Stimulated activated CD8-positive, alpha-beta memory T cell treated with anti-CD3 and anti-CD28 coated beads, Interleukin-15, amount 100 ng/mL, for 4 hours (primary cell): ENCODE measurements around the gene CACNA1I.

Experiments
- DNase-seq, 2 donors: peaks; one replicate each; pipeline ENCODE4 v3.0.0-alpha.2; 2020; ENCODE audit warnings: low read depth in 2 of 2

Gene CACNA1I

GRCh38 chr22:39625569-39626537 lies 55.3 kb downstream of the CACNA1I start:
- no peak for DNase-seq

GRCh38 chr22:39627208-39627607 lies 56.7 kb downstream of the CACNA1I start:
- no peak for DNase-seq

GRCh38 chr22:39627865-39628562 lies 57.5 kb downstream of the CACNA1I start:
- DNase-seq = no peak

- DNase-seq = no peak
Observed at GRCh38 chr22:39628563-39629080, 58.1 kb downstream of the CACNA1I start.

DNA sequence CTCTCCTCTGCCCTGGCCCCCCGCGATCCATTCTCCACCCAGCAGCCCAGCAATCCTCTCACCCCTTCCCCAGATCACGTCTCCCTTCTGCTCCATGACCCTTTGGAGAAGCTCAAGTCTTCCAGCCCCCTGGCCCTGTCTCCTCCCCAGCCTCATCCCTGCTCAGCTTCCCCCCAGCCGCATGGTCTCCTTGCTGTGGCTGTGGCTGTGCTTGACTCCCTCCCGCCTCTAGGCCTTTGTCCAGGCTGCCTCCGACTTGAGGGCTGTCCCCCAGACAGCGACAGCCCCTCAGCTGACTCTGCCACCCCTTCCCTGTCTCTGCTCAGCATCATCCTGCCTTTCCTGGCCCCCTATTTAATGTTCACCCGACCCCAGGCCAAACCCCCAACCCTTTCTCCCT lies 59.3 kb downstream of the CACNA1I start:
- no peak for DNase-seq

- no peak for DNase-seq
Observed at GRCh38 chr22:39630721-39631120, 60.2 kb downstream of the CACNA1I start.

- DNase-seq = no peak
Observed at GRCh38 chr22:39631381-39632286, 61.1 kb downstream of the CACNA1I start.

DNA sequence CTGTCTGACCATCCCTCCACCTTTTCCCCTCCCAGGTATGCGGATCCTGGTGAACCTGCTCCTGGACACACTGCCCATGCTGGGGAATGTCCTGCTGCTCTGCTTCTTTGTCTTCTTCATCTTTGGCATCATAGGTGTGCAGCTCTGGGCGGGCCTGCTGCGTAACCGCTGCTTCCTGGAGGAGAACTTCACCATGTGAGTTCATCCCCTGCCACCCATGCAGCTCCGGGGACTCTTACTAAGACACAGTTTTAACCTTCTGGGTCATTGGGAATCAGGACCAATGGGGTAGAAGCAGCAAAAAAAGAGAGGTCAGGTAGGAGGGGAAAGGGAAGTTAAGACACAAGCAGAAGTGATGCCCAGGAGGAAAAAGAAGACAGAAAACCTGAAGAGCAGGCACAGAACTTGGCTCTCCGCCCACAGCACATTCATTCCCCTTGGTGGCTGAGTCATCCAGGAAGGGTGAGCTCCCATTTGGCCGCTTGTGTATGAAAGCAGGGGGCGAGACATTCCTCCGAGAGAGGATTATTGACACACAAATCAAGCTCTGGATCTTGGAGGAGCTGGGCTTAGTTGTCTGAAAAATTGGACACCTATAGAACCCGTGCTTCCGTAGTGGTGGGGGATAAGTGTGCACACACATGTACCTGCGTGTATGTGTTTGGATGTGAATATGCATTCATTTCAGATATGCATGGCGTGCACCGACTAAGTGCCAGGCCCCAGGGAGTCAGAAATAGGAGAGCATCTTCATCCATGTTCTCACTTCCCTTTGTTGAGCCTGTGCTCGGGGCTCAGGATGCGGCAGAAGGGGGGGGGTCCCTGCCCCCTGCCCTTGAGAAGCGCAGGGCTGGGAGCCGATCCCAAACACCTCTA lies 64.2 kb downstream of the CACNA1I start:
- DNase-seq = no peak

GRCh38 chr22:39635719-39636118 lies 65.2 kb downstream of the CACNA1I start:
- DNase-seq = no peak

DNA sequence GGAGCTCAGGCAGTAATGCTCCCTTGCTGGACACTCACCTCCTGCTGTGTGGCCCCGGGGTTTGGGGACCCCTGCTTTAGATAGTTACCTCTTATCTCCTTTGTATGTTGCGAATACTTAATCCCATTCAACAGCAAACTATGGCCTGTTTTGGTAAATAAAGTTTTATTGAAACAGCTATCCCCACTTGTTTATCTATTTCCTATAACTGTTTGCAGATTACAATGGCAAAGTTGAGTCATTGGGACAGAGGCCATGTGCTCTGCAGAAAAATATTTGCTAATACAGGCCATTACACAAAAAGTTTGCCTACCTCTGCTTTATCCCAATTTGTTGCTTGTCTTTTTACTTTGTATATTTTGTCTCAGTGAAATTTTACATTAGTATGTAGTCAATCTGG lies 68.4 kb downstream of the CACNA1I start:
- no peak for DNase-seq

DNA sequence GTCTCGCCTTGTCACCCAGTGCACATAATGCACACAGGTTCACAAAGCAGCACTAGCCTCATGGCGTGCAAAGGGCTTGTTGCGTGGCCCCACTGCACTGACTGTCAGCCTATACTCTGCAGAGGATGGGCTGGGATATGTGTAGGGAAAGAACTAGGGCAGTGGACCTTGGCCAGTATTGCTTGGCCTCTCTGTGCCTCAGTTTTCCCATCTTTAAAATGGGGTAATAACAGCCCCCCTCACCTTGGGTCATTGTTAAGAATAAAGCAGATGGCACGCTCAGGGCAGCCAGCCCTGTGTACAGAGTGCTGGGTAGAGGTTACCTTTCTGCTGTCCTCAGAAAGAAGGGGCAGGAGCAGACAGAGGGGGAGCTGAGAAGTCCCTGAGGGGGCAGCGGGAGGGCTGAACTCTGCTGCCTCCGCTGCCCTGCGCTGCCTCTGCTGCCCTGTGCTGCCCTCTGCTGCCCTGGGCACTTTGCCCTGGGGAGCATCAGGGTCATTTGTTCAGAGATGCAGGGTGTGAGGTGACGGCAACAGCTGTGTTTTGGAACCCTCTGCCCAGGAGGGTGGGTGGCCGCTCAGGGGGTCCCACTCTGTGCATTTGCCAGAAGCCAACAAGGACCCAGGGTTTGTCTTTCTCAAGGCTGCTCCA lies 71.2 kb downstream of the CACNA1I start:
- DNase-seq = no peak

- DNase-seq = no peak
Observed at GRCh38 chr22:39643311-39644083, 72.9 kb downstream of the CACNA1I start.

GRCh38 chr22:39645532-39645931 lies 75.0 kb downstream of the CACNA1I start:
- DNase-seq = no peak

DNA sequence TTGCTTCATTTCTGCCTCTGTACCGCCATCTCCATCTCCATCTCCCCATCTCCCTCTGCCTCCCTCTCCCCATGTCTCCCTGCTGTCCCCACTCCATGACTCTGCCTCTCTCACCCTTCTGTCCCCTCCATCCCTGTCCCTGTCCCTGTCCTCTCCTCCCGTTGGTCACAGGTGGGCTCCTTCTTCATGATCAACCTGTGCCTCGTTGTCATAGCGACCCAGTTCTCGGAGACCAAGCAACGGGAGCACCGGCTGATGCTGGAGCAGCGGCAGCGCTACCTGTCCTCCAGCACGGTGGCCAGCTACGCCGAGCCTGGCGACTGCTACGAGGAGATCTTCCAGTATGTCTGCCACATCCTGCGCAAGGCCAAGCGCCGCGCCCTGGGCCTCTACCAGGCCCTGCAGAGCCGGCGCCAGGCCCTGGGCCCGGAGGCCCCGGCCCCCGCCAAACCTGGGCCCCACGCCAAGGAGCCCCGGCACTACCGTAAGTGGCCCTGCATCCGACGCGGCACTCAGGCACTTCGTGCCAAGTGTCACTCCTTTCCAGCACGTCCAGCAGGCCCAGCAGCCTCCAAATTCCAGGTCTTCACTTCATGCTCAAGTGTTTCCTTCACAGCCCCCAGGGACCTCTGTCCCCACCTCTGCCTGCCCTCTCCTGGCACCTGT lies 76.0 kb downstream of the CACNA1I start:
- no peak for DNase-seq

- no peak for DNase-seq
Observed at GRCh38 chr22:39647836-39648629, 77.5 kb downstream of the CACNA1I start.

- no peak for DNase-seq
Observed at GRCh38 chr22:39648630-39648950, 78.0 kb downstream of the CACNA1I start.

- no peak for DNase-seq
Observed at GRCh38 chr22:39649500-39650089, 79.0 kb downstream of the CACNA1I start.
